WTC11 (cell line): ENCODE data around the gene GPR15LG. TPM values are rescaled to one million over a fixed set of nuclear protein-coding genes. Genes with fewer than 3 reads are reported as not detected.

Experiments
- ATAC-seq: fragments of 200-7000 bp; cut with Tn5 transposase; 2 replicates; pipeline ENCODE4 v1.10.0; 2021; ENCODE audit warnings: mild to moderate bottlenecking, moderate library complexity
- CTCF ChIA-PET: fragments of 300-600 bp; sonication (Branson Sonifier 250); formaldehyde crosslinking; loops from one replicate; lab custom pipeline; 2021; ENCODE audit warnings: antibody characterized with exemption; lab: Charles Lee
- POLR2A ChIA-PET: fragments of 350-600 bp; sonication (Branson Sonifier 250); formaldehyde crosslinking; loops from one replicate; lab custom pipeline; 2021; ENCODE audit warnings: antibody characterized with exemption; lab: Charles Lee
- DNase-seq: peaks from one replicate; pipeline ENCODE4 v3.0.0; 2021; ENCODE audit warnings: low spot score
- H3K27ac Mint-ChIP-seq: 2 replicates; pipeline ENCODE4 v1.8.0; 2021; ENCODE audit warnings: mixed read lengths
- H3K27me3 Mint-ChIP-seq: 2 replicates; pipeline ENCODE4 v1.8.0; 2021; ENCODE audit warnings: low read depth, mild to moderate bottlenecking, moderate library complexity, mixed read lengths
- H3K36me3 Mint-ChIP-seq: 2 replicates; pipeline ENCODE4 v1.8.0; 2021; ENCODE audit warnings: mixed read lengths
- H3K4me1 Mint-ChIP-seq: 2 replicates; pipeline ENCODE4 v1.8.0; 2022; ENCODE audit warnings: mixed read lengths
- H3K4me3 Mint-ChIP-seq: 2 replicates; pipeline ENCODE4 v1.8.0; 2021; ENCODE audit warnings: mild to moderate bottlenecking, moderate library complexity, mixed read lengths
- H3K9me3 Mint-ChIP-seq: 2 replicates; pipeline ENCODE4 v1.8.0; 2021; ENCODE audit warnings: mixed read lengths
- ATF1 ChIP-seq: sonication (generic); formaldehyde crosslinking; IDR thresholded peaks from 2 replicates; pipeline ENCODE4 v1.8.1; 2023; ENCODE audit warnings: mild to moderate bottlenecking, moderate library complexity, missing genetic modification reagents
- CREM ChIP-seq: sonication (generic); formaldehyde crosslinking; IDR thresholded peaks from 2 replicates; pipeline ENCODE4 v1.8.1; 2022; ENCODE audit warnings: mild to moderate bottlenecking, missing genetic modification reagents, moderate library complexity
- ETV6 ChIP-seq: sonication (generic); formaldehyde crosslinking; IDR thresholded peaks from 2 replicates; pipeline ENCODE4 v1.8.1; 2022; ENCODE audit warnings: mild to moderate bottlenecking, missing genetic modification reagents
- GTF2I ChIP-seq: fragments of 250-450 bp; sonication (Bioruptor Pico); conservative IDR thresholded peaks from 2 replicates; pipeline ENCODE4 v1.4.0; 2021; ENCODE audit warnings: mild to moderate bottlenecking
- MYBL2 ChIP-seq: sonication (generic); formaldehyde crosslinking; IDR thresholded peaks from 2 replicates; pipeline ENCODE4 v1.8.1; 2023; ENCODE audit warnings: mild to moderate bottlenecking, moderate library complexity, missing genetic modification reagents
- NR2C2 ChIP-seq: sonication (generic); formaldehyde crosslinking; IDR thresholded peaks from 2 replicates; pipeline ENCODE4 v1.8.0; 2022; ENCODE audit warnings: mild to moderate bottlenecking, missing genetic modification reagents
- OVOL2 ChIP-seq: fragments of 250-450 bp; sonication (Bioruptor Pico); IDR thresholded peaks from 2 replicates; pipeline ENCODE4 v1.9.0; 2021; ENCODE audit warnings: mild to moderate bottlenecking, borderline replicate concordance
- PRRX2 ChIP-seq: fragments of 250-450 bp; sonication (Bioruptor Pico); IDR thresholded peaks from 2 replicates; pipeline ENCODE4 v1.8.0; 2021; ENCODE audit warnings: mild to moderate bottlenecking
- RELA ChIP-seq: sonication (generic); formaldehyde crosslinking; IDR thresholded peaks from 2 replicates; pipeline ENCODE4 v1.8.1; 2022; ENCODE audit warnings: missing genetic modification reagents, mild to moderate bottlenecking, borderline replicate concordance
- SMAD3 ChIP-seq: sonication (generic); formaldehyde crosslinking; IDR thresholded peaks from 2 replicates; pipeline ENCODE4 v1.8.0; 2022; ENCODE audit warnings: missing genetic modification reagents, mild to moderate bottlenecking, borderline replicate concordance
- TP53 ChIP-seq: sonication (generic); formaldehyde crosslinking; IDR thresholded peaks from 2 replicates; pipeline ENCODE4 v1.8.1; 2023; ENCODE audit warnings: mild to moderate bottlenecking, missing genetic modification reagents
- ZNF121 ChIP-seq: sonication (generic); formaldehyde crosslinking; IDR thresholded peaks from 2 replicates; pipeline ENCODE4 v1.8.0; 2023; ENCODE audit warnings: missing genetic modification reagents
- ZNF219 ChIP-seq: sonication (generic); formaldehyde crosslinking; IDR thresholded peaks from 2 replicates; pipeline ENCODE4 v1.8.0; 2023; ENCODE audit warnings: missing genetic modification reagents, mild to moderate bottlenecking, borderline replicate concordance
- ZNF671 ChIP-seq: fragments of 250-450 bp; sonication (Bioruptor Pico); IDR thresholded peaks from 2 replicates; pipeline ENCODE4 v1.8.0; 2021; ENCODE audit warnings: mild to moderate bottlenecking
- total RNA-seq: library from RNA; stranded (reverse); gene quantifications from 3 replicates; pipeline ENCODE4 v1.2.3, GENCODE V29; 2021
- TF ChIP-seq, protein P1 (sequence below): fragments of 250-450 bp; sonication (Bioruptor Pico); IDR thresholded peaks from 2 replicates; pipeline ENCODE4 v1.9.0; 2021; ENCODE audit warnings: mild to moderate bottlenecking, borderline replicate concordance
- TF ChIP-seq, protein P2 (sequence below): sonication (generic); formaldehyde crosslinking; IDR thresholded peaks from 2 replicates; pipeline ENCODE4 v1.8.0; 2023; ENCODE audit warnings: mild to moderate bottlenecking, missing genetic modification reagents
- TF ChIP-seq, protein P3 (sequence below): sonication (generic); formaldehyde crosslinking; IDR thresholded peaks from 2 replicates; pipeline ENCODE4 v1.8.1; 2022; ENCODE audit warnings: low read depth, mild to moderate bottlenecking, moderate library complexity, missing genetic modification reagents, borderline replicate concordance
- TF ChIP-seq, protein P4 (sequence below): sonication (generic); formaldehyde crosslinking; IDR thresholded peaks from 2 replicates; pipeline ENCODE4 v1.8.0; 2022; ENCODE audit warnings: mild to moderate bottlenecking, missing genetic modification reagents
- TF ChIP-seq, protein P5 (sequence below): sonication (generic); formaldehyde crosslinking; IDR thresholded peaks from 2 replicates; pipeline ENCODE4 v1.8.0; 2022; ENCODE audit warnings: missing genetic modification reagents

The GPR15LG gene
- total RNA-seq, 1 experiment from 2014 or later, result not detected

DNA sequence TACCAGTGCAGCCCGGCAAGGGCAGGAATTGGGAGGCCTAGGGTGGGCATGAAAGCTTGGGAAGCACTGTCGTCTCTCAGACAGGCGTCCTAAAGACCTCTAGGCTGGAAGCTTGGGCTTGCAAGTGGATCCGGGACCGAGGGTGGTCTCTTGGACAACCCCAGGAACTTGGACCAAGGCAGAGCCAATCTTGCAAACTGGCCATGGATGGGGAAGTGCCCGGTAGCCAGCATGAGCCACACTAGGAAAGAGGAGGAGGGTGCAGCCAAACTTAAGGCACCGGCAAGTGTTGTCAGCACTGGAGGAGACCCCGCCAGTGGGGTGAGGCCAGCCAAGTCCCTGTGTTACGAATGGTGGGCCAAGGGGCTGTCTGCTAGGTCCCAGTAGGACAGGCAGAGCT lies 43.2 kb downstream of the GPR15LG start:
- Mint-ChIP-seq H3K27me3 (peaks cover 10% of the 10 kb centered on the region), H3K4me1 (peaks cover 4% of the 10 kb centered on the region; the same call in 1 of the 2 replicates), H3K36me3 (no peaks in the 10 kb centered on the region), H3K4me3 (no peak overlapping the region), H3K27ac (no peak overlapping the region), H3K9me3 (peaks cover 6% of the 10 kb centered on the region)
- no peak for ATAC-seq
- ChIA-PET CTCF (interaction anchor here (0.6 to 2.2 kb wide), 4 partner anchors 20 to 207 kb away, joined by 3 to 9 read pairs (median 6); no protein-coding TSS in a partner anchor), POLR2A (no interaction called here)
- TF ChIP-seq SMAD3 (CRISPR knock-in tag), result no peak
- TF ChIP-seq NR2C2 (CRISPR knock-in tag), result no peak
- TF ChIP-seq RELA (CRISPR knock-in tag), result no peak
- no peak for TF ChIP-seq CREM (CRISPR knock-in tag)
- no peak for TF ChIP-seq PRRX2 (CRISPR knock-in tag)
- TF ChIP-seq, protein P1, sequence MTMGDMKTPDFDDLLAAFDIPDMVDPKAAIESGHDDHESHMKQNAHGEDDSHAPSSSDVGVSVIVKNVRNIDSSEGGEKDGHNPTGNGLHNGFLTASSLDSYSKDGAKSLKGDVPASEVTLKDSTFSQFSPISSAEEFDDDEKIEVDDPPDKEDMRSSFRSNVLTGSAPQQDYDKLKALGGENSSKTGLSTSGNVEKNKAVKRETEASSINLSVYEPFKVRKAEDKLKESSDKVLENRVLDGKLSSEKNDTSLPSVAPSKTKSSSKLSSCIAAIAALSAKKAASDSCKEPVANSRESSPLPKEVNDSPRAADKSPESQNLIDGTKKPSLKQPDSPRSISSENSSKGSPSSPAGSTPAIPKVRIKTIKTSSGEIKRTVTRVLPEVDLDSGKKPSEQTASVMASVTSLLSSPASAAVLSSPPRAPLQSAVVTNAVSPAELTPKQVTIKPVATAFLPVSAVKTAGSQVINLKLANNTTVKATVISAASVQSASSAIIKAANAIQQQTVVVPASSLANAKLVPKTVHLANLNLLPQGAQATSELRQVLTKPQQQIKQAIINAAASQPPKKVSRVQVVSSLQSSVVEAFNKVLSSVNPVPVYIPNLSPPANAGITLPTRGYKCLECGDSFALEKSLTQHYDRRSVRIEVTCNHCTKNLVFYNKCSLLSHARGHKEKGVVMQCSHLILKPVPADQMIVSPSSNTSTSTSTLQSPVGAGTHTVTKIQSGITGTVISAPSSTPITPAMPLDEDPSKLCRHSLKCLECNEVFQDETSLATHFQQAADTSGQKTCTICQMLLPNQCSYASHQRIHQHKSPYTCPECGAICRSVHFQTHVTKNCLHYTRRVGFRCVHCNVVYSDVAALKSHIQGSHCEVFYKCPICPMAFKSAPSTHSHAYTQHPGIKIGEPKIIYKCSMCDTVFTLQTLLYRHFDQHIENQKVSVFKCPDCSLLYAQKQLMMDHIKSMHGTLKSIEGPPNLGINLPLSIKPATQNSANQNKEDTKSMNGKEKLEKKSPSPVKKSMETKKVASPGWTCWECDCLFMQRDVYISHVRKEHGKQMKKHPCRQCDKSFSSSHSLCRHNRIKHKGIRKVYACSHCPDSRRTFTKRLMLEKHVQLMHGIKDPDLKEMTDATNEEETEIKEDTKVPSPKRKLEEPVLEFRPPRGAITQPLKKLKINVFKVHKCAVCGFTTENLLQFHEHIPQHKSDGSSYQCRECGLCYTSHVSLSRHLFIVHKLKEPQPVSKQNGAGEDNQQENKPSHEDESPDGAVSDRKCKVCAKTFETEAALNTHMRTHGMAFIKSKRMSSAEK, result no peak
- TF ChIP-seq, protein P2, sequence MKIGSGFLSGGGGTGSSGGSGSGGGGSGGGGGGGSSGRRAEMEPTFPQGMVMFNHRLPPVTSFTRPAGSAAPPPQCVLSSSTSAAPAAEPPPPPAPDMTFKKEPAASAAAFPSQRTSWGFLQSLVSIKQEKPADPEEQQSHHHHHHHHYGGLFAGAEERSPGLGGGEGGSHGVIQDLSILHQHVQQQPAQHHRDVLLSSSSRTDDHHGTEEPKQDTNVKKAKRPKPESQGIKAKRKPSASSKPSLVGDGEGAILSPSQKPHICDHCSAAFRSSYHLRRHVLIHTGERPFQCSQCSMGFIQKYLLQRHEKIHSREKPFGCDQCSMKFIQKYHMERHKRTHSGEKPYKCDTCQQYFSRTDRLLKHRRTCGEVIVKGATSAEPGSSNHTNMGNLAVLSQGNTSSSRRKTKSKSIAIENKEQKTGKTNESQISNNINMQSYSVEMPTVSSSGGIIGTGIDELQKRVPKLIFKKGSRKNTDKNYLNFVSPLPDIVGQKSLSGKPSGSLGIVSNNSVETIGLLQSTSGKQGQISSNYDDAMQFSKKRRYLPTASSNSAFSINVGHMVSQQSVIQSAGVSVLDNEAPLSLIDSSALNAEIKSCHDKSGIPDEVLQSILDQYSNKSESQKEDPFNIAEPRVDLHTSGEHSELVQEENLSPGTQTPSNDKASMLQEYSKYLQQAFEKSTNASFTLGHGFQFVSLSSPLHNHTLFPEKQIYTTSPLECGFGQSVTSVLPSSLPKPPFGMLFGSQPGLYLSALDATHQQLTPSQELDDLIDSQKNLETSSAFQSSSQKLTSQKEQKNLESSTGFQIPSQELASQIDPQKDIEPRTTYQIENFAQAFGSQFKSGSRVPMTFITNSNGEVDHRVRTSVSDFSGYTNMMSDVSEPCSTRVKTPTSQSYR (CRISPR knock-in tag), result no peak
- no peak for TF ChIP-seq GTF2I
- TF ChIP-seq, protein P3, sequence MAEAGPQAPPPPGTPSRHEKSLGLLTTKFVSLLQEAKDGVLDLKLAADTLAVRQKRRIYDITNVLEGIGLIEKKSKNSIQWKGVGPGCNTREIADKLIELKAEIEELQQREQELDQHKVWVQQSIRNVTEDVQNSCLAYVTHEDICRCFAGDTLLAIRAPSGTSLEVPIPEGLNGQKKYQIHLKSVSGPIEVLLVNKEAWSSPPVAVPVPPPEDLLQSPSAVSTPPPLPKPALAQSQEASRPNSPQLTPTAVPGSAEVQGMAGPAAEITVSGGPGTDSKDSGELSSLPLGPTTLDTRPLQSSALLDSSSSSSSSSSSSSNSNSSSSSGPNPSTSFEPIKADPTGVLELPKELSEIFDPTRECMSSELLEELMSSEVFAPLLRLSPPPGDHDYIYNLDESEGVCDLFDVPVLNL (CRISPR knock-in tag), result no peak
- TF ChIP-seq, protein P4, sequence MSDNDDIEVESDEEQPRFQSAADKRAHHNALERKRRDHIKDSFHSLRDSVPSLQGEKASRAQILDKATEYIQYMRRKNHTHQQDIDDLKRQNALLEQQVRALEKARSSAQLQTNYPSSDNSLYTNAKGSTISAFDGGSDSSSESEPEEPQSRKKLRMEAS (CRISPR knock-in tag), result no peak
- no peak for DNase-seq

DNA sequence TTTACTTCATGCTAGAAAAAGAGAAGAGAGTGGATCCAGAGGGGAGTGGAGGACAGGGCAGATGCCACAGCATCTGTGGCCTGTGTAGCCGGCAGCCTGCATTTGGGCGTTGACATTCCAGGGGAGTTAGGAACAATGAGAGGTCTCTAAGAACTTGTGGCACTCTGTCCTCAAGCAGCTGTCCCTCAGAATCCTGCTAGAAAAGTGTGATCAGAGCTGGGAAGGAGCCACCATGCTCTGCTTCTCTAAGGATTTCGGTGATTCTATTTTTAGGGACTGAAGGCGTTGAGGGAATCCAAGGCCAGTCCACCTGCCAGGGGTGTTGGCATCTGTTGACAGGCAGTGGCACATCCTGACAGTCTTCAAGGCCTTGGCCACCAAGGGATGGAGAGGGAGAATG lies 44.1 kb downstream of the GPR15LG start:
- DNase-seq, result no peak
- TF ChIP-seq ZNF671 (CRISPR knock-in tag) (no peak), ZNF121 (CRISPR knock-in tag) (no peak), ATF1 (CRISPR knock-in tag) (no peak), OVOL2 (CRISPR knock-in tag) (no peak), MYBL2 (CRISPR knock-in tag) (no peak), ZNF219 (no peak), TP53 (CRISPR knock-in tag) (no peak), ETV6 (CRISPR knock-in tag) (no peak), SMAD3 (CRISPR knock-in tag) (no peak)
- TF ChIP-seq, protein P5, sequence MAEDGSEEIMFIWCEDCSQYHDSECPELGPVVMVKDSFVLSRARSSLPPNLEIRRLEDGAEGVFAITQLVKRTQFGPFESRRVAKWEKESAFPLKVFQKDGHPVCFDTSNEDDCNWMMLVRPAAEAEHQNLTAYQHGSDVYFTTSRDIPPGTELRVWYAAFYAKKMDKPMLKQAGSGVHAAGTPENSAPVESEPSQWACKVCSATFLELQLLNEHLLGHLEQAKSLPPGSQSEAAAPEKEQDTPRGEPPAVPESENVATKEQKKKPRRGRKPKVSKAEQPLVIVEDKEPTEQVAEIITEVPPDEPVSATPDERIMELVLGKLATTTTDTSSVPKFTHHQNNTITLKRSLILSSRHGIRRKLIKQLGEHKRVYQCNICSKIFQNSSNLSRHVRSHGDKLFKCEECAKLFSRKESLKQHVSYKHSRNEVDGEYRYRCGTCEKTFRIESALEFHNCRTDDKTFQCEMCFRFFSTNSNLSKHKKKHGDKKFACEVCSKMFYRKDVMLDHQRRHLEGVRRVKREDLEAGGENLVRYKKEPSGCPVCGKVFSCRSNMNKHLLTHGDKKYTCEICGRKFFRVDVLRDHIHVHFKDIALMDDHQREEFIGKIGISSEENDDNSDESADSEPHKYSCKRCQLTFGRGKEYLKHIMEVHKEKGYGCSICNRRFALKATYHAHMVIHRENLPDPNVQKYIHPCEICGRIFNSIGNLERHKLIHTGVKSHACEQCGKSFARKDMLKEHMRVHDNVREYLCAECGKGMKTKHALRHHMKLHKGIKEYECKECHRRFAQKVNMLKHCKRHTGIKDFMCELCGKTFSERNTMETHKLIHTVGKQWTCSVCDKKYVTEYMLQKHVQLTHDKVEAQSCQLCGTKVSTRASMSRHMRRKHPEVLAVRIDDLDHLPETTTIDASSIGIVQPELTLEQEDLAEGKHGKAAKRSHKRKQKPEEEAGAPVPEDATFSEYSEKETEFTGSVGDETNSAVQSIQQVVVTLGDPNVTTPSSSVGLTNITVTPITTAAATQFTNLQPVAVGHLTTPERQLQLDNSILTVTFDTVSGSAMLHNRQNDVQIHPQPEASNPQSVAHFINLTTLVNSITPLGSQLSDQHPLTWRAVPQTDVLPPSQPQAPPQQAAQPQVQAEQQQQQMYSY (CRISPR knock-in tag), result no peak
- TF ChIP-seq, protein P1, result no peak

More for the DNA sequence above, 44.1 kb downstream of the GPR15LG start:
- H3K36me3 Mint-ChIP-seq, result no peaks in the 10 kb centered on the region
- H3K4me1 Mint-ChIP-seq, result peaks cover 4% of the 10 kb centered on the region; the same call in 1 of the 2 replicates
- H3K27ac Mint-ChIP-seq, result no peak overlapping the region
- peaks cover 6% of the 10 kb centered on the region for H3K9me3 Mint-ChIP-seq
- peaks cover 10% of the 10 kb centered on the region for H3K27me3 Mint-ChIP-seq
- ATAC-seq, result no peak
- CTCF ChIA-PET, result interaction anchor here (1.5 to 2.2 kb wide), 2 partner anchors 19 to 39 kb away, joined by 9 read pairs; no protein-coding TSS in a partner anchor
- POLR2A ChIA-PET, result no interaction called here
- H3K4me3 Mint-ChIP-seq, result no peak overlapping the region
